Measurements from ENCODE around the gene TRIM24.

GRCh38 chr7:138434597-138435019 is 25.5 kb upstream of the TRIM24 start:
- TF ChIP-seq CTCF (conservative IDR thresholded peaks at IDR 0.05; ENCODE audit: low read depth, low read length) (no peak), EZH2 (IDR thresholded peaks at IDR 0.05; ENCODE audit: borderline replicate concordance, low read depth, low read length, poor library complexity, severe bottlenecking) (no peak)

Measured in A673 (cell line).